HG03520 (cell line): ENCODE measurements around the gene NFKB2.
A peak's percentile ranks its signal among the peaks of the same experiment; 100 is the strongest.

Experiments
- ATAC-seq: cut with Tn5 transposase; IDR thresholded peaks from one replicate; pipeline ENCODE4 v1.9.1; 2021; ENCODE audit warnings: mild to moderate bottlenecking, moderate library complexity; ENCODE audit not compliant: unreplicated experiment

The NFKB2 gene

DNA sequence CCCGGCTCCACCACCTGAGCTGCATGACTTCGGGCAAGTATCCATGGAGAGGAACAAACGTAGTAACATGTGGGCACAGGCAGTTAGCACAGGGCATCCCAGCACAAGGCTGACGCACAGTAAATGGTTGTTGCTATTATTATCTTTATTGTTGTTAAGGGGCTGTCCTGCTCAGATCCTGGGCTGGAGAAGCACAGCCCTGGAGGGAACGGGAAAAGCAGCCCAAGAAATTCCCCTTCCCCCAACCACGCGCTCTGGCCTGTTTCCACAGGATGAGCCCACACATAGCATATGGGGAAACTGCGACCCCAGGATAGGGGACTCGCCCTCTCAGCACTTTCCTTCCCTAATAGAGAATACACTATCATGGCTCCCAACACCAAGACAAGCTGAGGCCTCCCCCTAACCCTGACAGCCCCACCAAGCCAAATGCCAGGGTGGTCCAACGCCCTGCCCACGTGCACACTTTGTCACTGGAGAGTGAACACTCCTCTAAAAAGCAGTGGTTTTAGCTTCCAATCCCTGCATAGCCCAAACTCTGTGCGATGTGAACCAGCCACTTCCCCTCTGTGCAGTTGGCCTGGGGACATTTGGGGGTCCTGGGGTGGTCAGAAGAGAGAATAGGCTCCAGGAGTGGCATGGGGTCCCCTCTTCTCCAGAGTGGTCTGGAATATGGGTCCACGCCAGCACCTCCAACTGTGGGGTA lies 12.1 kb downstream of the NFKB2 start:
- no peak for ATAC-seq

DNA sequence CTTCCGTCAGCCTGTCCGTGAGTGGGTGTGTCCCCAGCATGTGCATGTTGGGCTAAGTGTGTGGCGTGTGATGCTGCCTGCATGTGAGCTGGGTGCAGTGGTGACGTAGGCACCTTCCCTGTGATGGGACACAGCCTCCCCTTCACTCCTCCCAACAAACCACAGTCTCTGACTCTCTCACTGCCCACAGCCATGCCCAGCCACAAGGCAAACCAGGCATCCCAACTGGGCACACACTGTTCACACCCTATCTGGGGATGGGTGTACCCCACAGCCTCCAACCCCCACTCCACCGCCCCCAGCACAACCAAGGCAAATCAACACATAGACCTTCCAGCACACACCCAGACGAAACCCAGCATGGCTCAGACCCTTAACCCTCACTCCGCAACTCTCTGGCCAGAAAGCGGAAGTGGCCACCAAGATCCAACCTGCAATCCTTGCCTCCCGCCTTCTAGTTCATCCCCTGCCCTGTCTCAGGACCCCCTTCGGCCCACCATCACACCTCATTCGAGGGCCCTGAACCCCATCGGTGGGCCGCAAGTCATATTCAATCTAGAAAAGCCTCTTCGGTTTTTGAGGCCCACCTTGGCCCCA lies 12.7 kb downstream of the NFKB2 start:
- ATAC-seq: no peak

DNA sequence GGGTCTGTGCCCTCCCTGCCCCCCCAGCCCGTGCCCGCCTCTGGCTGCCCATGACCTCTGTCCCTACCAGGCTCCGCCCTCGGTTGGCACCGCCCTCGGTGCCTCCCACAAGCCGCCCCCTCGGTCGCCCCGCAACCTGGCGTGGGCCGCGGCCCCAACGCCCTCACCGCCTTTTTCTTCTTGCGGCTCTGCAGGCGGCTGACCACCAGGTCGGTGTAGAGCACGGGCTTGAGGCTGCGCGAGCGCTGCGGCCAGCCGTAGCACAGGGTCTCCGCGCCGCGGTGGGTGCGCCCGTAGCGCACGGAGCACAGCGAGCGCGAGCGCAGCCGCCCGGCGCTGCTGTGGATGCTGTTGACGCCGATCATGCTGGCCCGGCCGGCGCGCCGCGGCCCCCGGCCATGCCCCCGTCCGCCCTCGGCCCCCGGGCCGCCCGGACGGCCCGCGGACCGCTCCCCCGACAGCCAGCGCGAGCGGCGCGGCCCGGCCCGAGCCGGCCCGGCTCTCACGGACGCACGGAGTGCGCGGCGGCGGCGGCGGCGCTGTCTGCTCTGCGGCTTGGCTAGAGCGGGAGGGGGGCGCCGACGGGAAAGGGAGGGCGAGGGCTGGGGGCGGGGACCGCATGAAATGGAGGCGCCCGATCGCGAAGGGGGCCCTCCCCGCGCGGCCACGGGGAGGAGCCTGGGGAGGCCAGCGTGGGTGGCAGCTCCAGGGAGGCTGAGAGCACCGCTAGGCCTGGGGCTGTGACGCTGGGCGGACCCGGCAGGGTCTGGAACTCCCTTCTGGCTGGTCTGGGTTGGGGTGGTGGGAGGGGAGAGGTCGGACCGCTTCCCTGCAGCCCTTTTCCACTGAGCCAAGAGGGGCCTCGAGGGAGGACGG lies 13.5 kb downstream of the NFKB2 start:
- ATAC-seq: no peak

DNA sequence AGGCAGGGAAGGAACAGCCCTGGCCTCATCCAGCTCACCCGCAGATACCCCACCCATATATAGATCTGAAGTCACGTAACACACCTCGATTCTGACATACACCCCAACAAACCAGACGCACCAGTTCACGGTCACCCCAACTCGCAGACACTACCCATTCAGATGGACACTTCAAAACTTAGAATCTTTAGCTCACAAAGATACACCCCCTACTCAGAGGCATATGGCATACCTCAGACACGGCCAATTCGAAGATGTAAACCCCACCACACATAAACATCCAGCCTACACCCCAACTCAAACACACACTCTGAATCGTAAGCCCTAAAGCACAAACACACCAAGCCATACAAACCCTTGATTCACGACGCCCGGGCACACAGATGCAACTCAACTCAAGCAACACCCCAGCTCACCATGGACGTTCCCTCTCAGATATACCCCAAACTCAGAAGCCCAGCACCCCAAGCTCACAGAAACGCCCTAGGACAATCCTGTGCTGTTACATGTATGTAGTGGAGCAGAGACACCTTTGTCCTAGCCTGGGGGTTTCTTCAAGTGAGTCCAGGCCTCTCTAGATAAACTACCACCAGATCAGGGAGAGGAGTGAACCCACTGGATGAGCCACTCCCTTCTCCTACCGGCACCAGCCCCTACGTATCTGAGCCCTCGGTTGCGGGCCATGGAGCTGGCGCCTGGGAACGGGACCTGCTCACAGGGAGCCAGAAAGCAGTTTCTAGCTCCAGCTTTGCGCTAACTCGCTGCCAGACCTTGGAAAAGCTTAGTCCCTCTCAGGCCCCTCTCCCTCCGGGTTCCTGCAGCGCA lies 14.3 kb downstream of the NFKB2 start:
- no peak for ATAC-seq

DNA sequence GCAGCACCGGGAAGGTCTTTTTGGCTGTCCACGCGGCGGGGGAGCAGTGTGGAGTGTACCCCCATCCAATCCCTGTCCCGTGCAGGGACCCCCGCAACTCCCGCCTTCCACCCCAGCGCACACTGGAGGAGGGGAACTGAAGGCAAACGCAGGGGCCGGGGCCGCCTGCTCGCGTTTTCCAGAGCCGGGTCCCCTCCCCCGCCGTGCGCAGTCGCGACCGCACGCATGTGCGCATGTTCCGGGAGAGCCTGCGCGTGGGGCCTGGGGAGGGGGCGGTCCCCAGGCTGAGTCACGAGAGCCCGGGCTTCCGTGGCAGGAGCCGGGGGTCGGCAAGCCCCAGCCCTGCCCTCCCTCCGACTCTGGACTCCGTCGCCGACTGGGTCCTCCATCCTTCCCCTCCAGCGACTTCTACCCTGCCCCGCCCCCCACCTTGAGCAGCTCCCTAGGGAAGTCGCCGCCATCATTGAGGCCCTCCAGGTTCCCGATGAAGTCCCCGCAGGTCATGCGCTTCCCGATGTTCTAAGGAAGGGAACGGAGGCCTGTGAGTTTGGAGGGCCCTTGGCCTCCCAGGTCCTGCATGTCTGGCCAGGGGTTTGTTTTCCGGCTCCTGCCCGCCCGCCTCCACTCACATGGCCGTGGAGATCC lies 15.0 kb downstream of the NFKB2 start:
- no peak for ATAC-seq

DNA sequence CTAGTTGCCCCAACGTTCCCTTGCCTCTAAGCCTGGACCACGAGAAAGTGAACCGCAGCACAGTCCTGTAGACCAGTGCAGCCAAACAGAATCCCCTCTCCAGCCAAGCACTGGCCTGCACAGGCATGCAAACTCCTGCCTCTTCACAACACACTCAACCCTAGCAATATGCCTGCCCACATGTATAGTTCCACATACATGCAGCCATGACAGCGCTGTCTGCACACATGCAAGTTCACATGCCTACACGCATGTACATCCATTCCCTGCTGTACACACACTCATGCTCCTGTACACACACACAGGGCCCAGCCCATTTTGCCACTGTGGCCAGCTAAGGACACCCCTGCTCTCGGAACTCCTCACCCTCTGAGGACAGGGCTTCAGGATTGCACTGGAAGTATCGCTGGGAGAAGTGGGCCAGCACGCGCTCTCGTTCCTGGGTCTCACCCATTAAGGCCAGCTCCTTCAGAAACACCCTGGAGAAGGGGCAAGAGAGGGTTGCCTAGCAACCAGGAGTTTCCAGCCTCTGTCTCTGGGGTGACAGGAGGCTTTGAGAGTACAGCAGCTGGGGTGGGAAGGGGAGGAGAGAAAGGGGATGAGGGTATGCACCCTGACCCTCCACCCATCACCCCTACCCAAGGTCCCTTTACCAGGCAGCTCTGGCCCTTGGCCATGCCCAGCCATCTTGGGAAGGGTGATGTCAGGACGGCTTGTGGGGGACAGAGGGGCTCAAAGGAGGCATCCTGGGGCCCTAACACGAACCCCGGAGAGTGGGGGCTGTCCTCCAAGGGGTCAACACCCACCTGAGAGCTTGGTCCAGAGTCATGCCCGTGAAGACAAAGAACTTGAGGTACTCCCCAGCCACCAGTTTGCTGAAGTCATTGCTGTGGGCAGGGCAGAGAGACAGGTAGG lies 16.1 kb downstream of the NFKB2 start:
- no peak for ATAC-seq

DNA sequence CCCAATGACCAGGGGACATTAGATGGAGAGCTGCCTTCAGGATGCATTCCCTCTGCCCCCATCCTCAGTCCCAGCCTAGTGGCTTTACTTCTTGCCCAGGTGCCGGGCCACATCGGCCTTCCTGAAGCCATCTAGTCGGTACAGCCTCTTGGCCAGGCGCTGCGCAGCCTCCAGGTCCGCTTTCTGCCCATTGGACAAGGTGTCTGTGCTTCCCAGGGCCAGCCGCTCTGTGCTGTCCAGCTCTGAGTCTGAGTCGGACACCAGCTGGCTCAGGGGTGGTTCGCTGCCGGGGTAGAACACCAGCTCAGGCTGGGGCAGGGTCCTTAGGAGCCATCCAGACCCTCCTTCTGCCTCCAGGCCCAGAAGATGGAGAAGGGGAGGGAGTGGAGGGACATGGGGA lies 16.8 kb downstream of the NFKB2 start:
- no peak for ATAC-seq

DNA sequence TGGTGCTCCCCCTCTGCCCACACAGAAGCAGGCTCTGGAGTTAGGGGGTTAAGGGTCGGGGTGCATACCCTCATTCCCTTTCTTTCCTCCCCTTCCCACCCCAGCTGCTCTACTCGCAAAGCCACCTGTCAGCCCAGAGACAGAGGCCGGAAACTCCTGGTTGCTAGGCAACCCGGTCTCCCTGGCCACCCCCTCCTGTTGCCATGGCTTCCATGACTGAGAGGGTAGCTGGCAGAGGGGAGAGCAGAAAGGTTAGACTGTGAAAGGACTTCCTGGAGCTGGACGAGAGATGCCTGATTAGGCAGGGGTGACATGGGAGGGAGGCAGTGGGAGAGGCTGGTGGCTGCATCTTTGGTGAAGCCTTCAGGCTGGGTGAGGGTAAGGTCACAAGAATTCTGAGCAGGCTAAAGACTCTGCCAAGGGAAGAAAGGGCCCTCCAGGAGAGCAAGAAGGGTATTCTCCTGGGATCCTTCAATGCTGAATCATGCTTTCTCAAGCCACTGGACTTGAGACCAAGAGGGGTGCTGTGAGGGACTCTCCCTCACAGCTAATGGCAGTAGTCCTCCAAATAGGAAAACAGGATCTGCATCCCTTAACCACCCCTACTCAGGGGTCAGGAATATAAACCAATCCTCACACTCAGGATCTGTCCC lies 17.7 kb downstream of the NFKB2 start:
- no peak for ATAC-seq

DNA sequence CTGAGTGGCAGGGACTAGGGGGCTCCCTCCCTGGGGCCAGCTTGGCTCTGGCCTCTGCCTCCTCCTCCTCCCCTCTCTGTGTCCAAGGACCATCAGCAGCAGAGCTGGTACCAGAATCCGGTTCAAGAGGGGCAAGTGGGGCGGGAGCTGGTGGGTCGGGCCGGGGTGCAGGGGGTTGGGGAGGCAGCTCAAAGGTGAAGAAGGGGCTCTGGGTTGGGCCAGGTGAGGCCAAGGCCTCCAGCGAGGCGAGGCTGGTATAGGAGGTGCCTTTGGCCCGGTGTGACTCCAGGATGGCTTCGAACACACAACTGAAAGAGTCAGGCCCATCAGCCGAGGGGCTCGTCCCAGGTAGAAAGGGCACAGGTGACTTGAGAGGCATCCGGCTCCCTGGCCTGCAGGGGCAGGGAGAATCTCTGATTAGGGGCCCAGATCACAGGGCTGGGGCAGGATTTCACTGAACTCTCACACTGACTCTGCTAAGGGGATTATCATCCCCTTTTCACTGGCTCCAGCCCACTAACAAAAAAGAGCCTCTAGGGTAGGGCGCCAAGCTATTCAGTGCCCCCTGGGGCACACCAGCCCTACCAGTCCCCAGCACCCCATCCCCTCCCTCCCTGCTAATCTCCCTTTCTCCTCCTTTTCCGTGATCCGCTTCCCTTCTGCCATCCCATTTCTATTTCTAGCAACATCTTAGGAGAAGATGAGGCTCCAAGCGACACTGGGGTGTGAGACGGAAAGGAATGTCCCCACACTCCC lies 18.5 kb downstream of the NFKB2 start:
- no peak for ATAC-seq

DNA sequence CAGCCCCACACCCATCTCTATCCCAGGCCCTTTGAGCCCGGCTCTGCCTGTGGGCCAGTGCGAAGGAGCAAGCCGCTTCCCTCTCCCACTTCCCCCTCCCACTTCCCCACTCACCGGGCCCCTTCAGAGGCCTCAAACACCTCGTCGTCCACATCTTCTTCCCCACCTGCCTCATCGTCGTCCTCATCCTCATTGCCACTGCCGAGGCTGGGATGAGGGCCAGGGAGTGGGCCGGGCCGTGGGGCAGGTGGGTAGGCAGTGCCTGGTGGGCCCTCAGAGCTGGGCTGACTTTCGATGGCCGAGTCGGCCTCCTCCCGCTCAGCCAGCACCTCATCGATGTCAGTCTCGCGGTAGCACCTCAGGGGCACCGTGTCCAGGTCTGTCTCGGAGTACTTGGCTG lies 19.2 kb downstream of the NFKB2 start:
- no peak for ATAC-seq

DNA sequence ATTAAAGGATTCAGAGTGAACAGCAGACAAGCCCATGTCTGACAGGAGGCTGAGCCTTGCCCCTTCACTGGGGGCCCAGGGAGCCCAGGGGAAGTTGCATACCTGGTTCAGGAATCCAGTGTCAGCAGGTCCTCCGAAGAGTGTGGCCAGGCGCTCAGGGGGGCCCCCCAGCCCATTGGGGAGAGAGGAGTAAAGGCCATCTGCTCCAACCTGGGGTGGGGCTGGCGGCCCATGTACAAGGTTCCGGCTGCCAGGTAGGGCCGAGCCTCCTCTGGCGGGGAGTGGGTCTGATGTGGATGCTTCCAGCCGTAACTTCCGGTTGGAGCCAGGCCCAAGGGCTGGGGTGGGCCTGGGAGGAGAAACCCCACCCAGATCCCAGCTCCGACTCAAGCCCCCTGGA lies 20.8 kb downstream of the NFKB2 start:
- ATAC-seq: no peak

DNA sequence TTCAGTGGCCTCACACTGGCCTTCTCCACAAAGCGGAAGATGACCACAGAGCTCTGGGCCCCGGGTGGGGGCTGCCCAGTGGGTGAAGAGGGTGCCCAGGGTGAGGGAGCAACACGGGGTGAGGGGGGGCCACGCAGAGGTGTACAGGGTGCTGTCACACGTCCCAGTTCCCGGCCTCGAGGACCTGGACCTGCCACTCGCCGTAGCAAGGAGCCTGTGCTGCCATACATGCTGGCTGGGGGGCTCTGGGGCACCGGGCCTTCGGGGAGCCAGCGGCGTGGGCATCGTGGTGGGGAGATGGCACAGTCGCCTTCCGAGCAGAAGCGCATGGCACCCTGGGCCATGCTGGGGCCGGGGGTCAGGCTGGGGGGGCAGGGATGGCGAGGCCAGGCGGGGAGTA lies 21.2 kb downstream of the NFKB2 start:
- ATAC-seq: no peak

DNA sequence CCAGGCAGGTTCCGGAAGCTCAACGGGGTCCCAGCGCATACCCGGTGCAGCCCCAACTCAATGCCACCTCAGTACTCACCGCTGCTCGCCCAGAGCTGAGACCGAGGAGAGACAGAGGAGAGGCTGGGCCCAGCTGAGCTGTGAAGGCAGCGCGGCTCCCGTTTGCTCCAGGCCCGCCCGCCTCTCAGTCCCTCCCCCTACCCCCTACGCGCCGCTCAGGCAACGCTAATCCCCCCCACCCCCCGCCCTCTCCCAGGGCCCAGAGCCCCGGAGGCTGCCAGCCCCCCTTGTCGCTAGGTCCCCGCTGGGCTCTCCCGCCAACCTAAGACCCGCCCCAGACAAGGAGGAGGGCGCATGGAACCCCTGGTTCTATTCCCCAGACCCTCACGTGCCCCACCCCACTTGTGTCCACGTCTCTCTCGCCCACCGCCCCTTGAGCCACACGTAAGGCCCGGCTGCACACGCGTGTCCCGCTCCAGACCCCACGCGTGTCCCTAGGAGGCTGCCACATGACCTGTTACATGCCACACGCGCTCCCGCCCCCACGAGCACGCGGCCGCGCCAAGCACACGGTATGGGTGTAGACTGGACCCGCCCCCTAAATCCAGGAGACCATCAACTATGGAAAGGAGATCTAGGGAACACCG lies 23.2 kb downstream of the NFKB2 start, which contains the start of gene PSD:
TSS of gene PSD (minus strand) at position 164 of the 647 bp plus-strand sequence. CDS start 1,747 bp downstream, outside the sequence.
- ATAC-seq: no peak

DNA sequence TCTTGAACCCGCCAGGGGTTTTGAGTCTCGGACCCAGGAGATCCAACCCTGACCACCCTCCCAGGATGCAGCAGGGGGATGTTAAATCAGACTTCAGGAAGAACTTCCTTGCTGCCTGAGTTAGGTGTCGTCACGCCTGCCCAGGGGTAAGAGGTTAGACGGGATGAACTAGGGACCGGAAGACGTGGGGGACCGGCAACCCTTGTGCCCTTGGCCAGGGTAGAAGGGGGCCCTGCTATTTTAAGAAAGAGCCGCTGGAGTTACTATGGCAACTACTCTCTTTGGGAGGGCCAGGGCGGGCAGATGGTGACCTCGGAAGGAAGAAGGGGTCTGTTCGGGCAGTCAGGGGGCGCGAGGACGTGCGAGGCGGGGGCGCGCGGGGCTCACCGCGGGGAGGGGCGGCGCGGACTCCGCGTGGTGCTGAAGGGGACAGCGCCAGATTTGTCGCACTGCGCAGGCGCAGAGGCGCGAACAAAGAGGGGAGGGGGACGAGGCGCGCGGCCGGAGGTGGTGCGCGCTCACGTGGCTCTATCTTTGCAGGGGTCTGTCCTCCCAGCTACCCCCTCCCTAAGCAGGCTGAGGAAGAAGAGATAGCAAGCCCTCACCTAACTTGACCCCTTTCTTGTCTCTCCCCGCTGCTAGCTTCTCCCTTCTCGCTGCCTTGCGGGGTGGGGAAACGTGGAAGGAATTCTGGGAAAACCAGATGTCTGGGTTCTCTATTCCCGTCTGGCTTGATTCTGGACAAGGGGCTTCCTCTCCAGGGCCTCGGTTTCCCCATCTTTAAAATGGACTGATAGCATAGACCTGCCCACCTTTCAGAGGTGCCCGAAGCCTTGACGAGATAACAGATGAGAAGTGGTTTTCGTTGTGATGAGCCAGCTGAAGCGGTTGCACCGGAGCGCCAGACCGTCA lies 24.0 kb downstream of the NFKB2 start:
- ATAC-seq: no peak

DNA sequence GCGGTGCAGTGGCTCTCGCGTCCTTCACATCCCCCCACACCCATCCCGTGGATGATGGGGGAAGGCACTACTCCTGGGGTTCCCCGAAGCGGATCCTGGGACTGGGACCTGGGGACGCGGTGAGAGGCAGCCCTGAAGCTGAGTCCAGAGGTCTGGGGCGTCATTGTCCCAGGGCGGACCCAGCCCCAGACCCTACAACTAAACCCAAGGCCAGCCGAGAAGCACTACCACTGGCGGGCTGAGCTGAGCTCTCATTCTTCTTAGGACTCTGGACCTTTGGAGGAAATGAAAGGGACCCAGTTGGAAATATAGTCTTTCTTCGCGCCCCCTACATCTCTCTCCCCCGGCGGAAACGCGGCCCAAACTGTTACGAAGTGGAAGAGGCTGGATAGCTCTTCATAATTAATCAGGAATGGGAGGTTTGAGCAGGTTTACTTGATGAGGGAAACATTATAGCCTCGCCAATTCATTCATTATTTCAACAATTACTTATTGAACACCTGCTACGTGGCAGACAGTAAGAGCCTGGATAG lies 24.7 kb downstream of the NFKB2 start:
- no peak for ATAC-seq

DNA sequence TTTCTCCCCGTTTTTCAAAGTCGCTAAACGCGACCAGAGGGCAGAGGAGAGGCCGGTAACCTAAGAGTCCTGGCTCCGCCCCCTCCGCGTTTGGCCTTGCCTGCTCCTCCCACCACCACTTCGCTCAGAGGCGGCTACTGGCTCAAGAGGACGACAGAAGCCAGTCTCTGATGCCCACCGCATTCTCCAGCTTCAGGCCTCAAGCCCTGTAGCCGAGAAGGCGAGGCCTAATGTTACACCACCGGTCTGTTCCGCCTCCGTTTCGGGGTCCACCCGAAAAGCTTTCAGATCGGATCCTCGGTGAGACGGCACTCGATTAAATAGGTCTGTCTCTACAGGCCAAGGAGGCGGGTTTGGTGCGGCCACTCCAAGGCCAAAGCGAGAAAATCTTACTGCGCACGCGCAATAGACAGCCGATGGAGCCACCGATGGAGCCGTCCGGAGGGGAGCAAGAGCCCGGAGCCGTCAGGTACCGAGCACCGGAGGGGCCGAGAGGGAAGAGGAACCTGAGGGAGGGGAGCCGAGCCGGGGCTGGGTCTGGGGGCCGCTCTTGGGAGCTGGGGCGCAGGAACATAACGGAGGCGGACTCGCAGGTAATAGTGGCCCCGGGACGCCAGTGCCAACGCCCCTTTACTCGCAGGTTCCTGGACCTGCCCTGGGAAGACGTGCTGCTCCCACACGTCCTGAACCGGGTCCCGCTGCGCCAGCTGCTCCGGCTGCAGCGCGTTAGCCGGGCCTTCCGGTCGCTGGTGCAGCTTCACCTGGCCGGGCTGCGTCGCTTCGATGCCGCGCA lies 25.4 kb downstream of the NFKB2 start, which contains the start of gene FBXL15:
TSS of gene FBXL15 (plus strand) at position 123 of the 793 bp plus-strand sequence. CDS start at position 417, 294 bp downstream.
- peak; percentile 58 for ATAC-seq
